Measurements from ENCODE around the gene SLC18A2. TPM values are rescaled to one million over a fixed set of nuclear protein-coding genes. Genes with fewer than 3 reads are reported as not detected.
A peak's percentile ranks its signal among the peaks of the same experiment; 100 is the strongest.

Gene SLC18A2
- total RNA-seq, 1 donor from 2014 or later = not detected

- peaks cover 55% of the 10 kb centered on the region for H3K27me3 Mint-ChIP-seq (ENCODE audit: low read depth)
- peaks cover 11% of the 10 kb centered on the region for H3K9me3 Mint-ChIP-seq (ENCODE audit: low read depth)
Observed at GRCh38 chr10:117217196-117217761, 23.6 kb upstream of the SLC18A2 start.

GRCh38 chr10:117218654-117219053 is 22.3 kb upstream of the SLC18A2 start:
- H3K9me3 Mint-ChIP-seq (ENCODE audit: low read depth) = no peaks in the 10 kb centered on the region
- peaks cover 11% of the 10 kb centered on the region for H3K4me1 Mint-ChIP-seq (ENCODE audit: low read depth)
- no peak for DNase-seq (ENCODE audit: low spot score)
- H3K27ac Mint-ChIP-seq (ENCODE audit: unreplicated experiment) = no peak overlapping the region
- H3K27me3 Mint-ChIP-seq (ENCODE audit: low read depth) = peaks cover 45% of the 10 kb centered on the region
- no peaks in the 10 kb centered on the region for H3K36me3 Mint-ChIP-seq (ENCODE audit: low read depth)
- TF ChIP-seq CTCF (IDR thresholded peaks at IDR 0.05) = no peak
- no peak overlapping the region for H3K4me3 Mint-ChIP-seq (ENCODE audit: unreplicated experiment)

More at GRCh38 chr10:117217196-117217761, 23.6 kb upstream of the SLC18A2 start:
- TF ChIP-seq CTCF (IDR thresholded peaks at IDR 0.05) = no peak
- no peaks in the 10 kb centered on the region for H3K36me3 Mint-ChIP-seq (ENCODE audit: low read depth)
- DNase-seq (ENCODE audit: low spot score) = no peak
- peak overlapping the region; percentile 79 for H3K4me3 Mint-ChIP-seq (ENCODE audit: unreplicated experiment)
- no peak overlapping the region for H3K27ac Mint-ChIP-seq (ENCODE audit: unreplicated experiment)
- H3K4me1 Mint-ChIP-seq (ENCODE audit: low read depth) = peaks cover 11% of the 10 kb centered on the region

GRCh38 chr10:117221156-117221711 is 19.7 kb upstream of the SLC18A2 start:
- Mint-ChIP-seq H3K9me3 (ENCODE audit: low read depth) (no peaks in the 10 kb centered on the region), H3K27me3 (ENCODE audit: low read depth) (peaks cover 32% of the 10 kb centered on the region), H3K4me3 (ENCODE audit: unreplicated experiment) (no peak overlapping the region), H3K36me3 (ENCODE audit: low read depth) (no peaks in the 10 kb centered on the region), H3K4me1 (ENCODE audit: low read depth) (peaks cover 11% of the 10 kb centered on the region), H3K27ac (ENCODE audit: unreplicated experiment) (no peak overlapping the region)
- DNase-seq (ENCODE audit: low spot score) = no peak
- TF ChIP-seq CTCF (IDR thresholded peaks at IDR 0.05) = no peak

- H3K27ac Mint-ChIP-seq (ENCODE audit: unreplicated experiment) = no peak overlapping the region
- no peak for TF ChIP-seq CTCF (IDR thresholded peaks at IDR 0.05)
- no peak for DNase-seq (ENCODE audit: low spot score)
- no peaks in the 10 kb centered on the region for H3K36me3 Mint-ChIP-seq (ENCODE audit: low read depth)
- no peak overlapping the region for H3K4me3 Mint-ChIP-seq (ENCODE audit: unreplicated experiment)
- no peaks in the 10 kb centered on the region for H3K9me3 Mint-ChIP-seq (ENCODE audit: low read depth)
- H3K4me1 Mint-ChIP-seq (ENCODE audit: low read depth) = peaks cover under 1% of the 10 kb centered on the region
- H3K27me3 Mint-ChIP-seq (ENCODE audit: low read depth) = peaks cover 32% of the 10 kb centered on the region
Observed at GRCh38 chr10:117222552-117222951, 18.4 kb upstream of the SLC18A2 start.

GRCh38 chr10:117222976-117223692 is 17.8 kb upstream of the SLC18A2 start:
- H3K27ac Mint-ChIP-seq (ENCODE audit: unreplicated experiment) = no peak overlapping the region
- TF ChIP-seq CTCF (IDR thresholded peaks at IDR 0.05) = no peak
- DNase-seq (ENCODE audit: low spot score) = no peak
- no peaks in the 10 kb centered on the region for H3K36me3 Mint-ChIP-seq (ENCODE audit: low read depth)
- peaks cover 32% of the 10 kb centered on the region for H3K27me3 Mint-ChIP-seq (ENCODE audit: low read depth)
- H3K4me3 Mint-ChIP-seq (ENCODE audit: unreplicated experiment) = no peak overlapping the region
- H3K9me3 Mint-ChIP-seq (ENCODE audit: low read depth) = no peaks in the 10 kb centered on the region
- H3K4me1 Mint-ChIP-seq (ENCODE audit: low read depth) = no peaks in the 10 kb centered on the region

Measured in chondrocyte (in vitro differentiated cells).